ENCODE data around the gene TERT. TPM values are rescaled to one million over a fixed set of nuclear protein-coding genes. Genes with fewer than 3 reads are reported as not detected.
"Not testable (repeated sequence)": the region's sequence is repeated elsewhere in the genome, so short reads cannot be mapped to it uniquely, and the experiment has no call there.

Gene TERT
- total RNA-seq, 1 donor from 2014 or later: not detected

DNA sequence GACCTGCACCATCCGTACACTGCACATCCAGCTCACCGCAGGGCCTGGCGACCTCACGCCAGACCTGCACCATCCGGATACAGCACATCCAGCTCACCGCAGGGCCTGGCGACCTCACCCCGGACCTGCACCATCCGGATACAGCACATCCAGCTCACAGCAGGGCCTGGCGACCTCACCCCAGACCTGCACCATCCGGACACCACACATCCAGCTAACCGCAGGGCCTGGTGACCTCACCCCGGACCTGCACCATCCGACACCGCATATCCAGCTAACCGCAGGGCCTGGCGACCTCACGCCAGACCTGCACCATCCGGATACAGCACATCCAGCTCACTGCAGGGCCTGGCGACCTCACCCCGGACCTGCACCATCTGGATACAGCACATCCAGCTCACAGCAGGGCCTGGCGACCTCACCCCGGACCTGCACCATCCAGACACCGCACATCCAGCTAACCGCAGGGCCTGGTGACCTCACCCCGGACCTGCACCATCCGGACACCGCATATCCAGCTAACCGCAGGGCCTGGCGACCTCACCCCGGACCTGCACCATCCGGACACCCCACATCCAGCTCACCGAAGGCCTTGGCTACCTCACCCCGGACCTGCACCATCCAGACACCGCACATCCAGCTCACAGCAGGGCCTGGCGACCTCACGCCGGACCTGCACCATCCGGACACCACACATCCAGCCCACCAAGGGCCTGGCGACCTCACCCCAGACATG, 11.7 kb downstream of the TERT start:
- intact Hi-C loops (cut with micrococcal nuclease); ATAC-seq: not testable (repeated sequence)
- peak; percentile 13 for DNase-seq

DNA sequence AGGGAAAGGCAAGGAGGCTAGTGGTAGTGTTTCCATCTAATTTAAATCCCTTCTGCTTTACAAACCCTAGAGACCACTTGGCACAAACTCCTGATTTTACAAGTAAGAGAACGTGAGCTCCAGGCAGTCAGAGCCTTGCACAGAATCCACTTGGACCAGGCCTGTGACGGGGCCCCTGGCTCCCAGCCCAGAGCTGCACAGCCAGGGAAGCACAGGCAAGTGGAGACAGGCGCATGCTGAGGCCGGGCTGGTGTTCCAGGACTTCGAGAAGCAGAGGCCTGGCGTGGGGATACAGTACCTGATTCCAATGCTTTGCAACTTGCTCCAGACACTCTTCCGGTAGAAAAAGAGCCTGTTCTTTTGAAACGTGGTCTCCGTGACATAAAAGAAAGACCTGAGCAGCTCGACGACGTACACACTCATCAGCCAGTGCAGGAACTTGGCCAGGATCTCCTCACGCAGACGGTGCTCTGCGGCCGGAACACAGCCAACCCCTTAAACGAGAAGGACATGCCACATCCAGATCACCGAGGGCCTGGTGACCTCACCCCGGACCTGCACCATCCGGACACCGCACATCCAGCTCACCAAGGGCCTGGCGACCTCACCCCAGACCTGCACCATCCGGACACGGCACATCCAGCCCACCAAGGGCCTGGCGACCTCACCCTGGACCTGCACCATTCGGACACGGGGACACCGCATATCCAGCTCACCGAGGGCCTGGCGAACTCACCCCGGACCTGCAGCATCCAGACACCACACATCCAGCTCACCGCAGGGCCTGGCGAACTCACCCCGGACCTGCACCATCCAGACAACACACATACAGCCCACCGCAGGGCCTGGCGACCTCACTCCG, 12.5 kb downstream of the TERT start:
- intact Hi-C loops (cut with micrococcal nuclease): no loop called here
- peak; percentile 39 for DNase-seq
- ATAC-seq: peak; percentile 18

DNA sequence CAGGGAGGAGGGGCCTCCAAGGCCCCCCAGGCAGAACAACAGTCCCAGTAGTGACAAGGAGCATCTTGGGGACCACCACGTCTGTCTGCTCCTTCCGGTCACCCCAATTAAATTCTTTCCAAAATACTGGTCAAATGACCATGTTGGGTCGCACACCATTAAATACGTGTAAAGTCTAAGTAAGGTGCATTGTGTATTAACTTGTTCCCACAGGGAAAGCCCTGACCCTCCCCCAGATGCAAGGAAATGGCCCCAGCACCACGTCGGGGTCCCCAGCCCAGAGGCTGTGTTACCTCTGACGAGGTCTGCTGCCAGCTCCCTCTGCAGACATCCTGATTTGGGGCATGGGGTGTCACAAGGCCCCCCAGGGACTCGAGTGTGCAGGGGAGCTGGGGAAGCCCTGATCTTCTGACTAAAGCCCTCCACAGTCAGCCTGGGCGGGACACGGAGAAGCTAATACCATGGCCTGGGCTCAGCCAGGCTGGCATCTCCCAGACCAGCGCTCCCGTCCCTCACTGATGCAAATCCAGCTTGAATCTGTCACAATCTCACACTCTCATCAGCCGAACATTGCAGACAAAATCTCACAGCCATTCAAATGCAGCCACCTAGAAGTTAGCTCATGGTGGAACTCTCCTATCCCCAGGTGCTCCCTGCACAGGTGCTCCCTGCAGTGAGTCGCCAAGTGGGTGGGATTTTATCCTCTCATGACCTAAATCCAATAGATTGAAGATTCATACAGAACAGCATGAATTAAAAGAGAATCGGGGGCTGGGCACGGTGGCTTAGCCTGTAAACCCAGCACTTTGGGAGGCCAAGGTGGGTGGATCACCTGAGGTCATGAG, 13.6 kb downstream of the TERT start:
- intact Hi-C loops (cut with micrococcal nuclease): no loop called here
- peak; percentile 5 for DNase-seq

GRCh38 chr5:1280177-1281037, 14.5 kb downstream of the TERT start:
- peak; percentile 15 for DNase-seq
- intact Hi-C loops (cut with micrococcal nuclease): no loop called here
- ATAC-seq: no peak

More for the DNA sequence above, 13.6 kb downstream of the TERT start:
- no peak for ATAC-seq

DNA sequence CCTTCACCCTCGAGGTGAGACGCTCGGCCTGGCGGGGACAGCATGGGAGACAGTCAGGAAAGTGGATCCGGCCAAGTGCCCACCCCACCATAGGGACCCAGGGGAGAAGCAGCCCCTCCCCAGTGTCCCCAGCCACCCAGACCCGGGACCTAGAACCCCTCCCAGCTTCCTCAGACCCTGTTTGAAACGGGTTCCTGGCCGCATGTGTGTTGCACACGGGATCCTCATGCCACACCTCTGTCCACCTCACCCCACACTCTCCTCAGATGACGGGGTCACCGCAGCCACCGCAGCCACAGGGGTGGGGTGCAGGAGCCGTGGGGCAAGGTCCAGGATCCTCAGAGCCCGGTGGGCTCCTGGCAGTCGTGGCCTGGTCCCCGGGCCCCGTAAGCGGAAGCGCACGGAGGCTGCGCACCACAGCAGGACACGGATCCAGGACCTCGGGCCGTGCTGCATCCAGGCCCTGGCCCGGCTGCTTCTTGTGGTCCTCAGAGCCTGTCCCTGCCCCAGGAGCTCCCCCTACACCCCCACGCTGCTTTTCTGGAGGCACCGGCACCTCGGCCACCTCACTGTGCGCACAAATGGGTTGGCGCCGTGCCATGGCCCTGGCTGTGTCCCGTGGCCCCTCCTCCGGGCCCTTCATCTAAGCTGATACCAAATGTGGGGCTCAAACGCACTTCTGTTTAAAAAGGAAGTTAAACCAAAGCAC, 15.3 kb downstream of the TERT start:
- intact Hi-C loops (cut with micrococcal nuclease): no loop called here
- ATAC-seq (no peak), DNase-seq (peak; percentile 20)

- intact Hi-C loops (cut with micrococcal nuclease): no loop called here
- ATAC-seq: no peak
- DNase-seq: peak; percentile 18
Measured at GRCh38 chr5:1278656-1279442, 16.0 kb downstream of the TERT start.

DNA sequence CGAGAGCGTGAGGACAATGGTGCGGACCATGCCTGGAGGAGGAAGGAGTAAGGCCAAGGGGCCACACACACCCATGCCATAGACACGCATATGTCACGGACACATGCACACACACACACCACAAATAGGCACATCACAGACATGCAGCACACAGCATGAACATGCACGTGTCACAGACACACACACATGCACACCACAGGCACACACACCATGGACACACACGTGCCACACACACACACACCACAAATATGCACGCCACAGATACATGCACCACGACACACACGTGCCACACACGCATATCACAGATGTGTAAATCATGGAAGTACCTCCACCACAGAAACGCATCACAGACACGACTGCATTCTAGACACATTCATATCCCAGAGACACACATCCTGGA, 16.7 kb downstream of the TERT start:
- intact Hi-C loops (cut with micrococcal nuclease): no loop called here
- DNase-seq (no peak), ATAC-seq (no peak)

GRCh38 chr5:1277781-1278180, 17.1 kb downstream of the TERT start:
- ATAC-seq: no peak
- DNase-seq: peak; percentile 10

DNA sequence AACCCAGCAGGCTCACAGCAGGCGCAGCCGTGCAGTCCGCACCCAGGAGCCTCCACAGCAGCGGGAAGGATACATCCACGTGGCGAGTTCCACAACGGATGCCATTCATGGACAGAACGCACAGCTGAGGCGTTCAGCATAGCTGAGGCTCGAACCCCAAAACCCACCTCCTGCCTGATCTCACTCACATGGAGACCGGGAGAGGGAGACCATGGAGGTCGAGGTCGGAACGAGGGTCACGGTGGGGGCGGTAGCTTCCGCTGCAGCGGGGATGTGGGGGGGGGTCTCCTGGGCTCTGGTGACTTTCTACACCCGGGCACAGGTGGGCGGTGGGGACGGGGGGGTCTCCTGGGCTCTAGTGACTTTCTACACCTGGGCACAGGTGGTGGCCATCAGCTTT, 17.5 kb downstream of the TERT start:
- DNase-seq (no peak), ATAC-seq (no peak)
- intact Hi-C loops (cut with micrococcal nuclease): no loop called here

More at GRCh38 chr5:1277781-1278180, 17.1 kb downstream of the TERT start:
- intact Hi-C loops (cut with micrococcal nuclease): no loop called here

DNA sequence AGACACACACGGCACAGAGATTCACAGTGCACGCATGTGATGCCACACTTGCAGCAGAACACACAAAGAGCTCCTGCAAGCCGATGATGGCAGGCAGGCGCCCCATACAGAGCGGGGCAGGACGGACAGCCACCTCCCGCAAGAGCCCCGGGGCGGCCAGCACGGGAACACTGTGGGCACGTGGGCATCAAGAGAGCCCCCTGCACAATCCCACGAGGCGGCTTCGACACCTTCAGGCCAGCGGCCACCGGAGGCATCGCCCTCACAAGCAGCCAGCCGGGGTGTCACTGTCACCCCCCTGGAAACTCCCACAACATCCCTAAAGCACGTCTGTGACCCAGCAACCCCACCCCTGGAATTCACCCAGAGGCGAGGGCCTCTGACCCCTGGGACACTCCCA, 17.9 kb downstream of the TERT start:
- no peak for ATAC-seq
- DNase-seq: no peak
- intact Hi-C loops (cut with micrococcal nuclease): no loop called here

GRCh38 chr5:1275397-1276391, 19.2 kb downstream of the TERT start:
- DNase-seq; intact Hi-C loops (cut with micrococcal nuclease); ATAC-seq: not testable (repeated sequence)

GRCh38 chr5:1274471-1274870, 20.4 kb downstream of the TERT start:
- intact Hi-C loops (cut with micrococcal nuclease): no loop called here
- ATAC-seq: no peak
- DNase-seq: no peak

GRCh38 chr5:1273745-1274144, 21.1 kb downstream of the TERT start:
- intact Hi-C loops (cut with micrococcal nuclease): no loop called here
- DNase-seq (no peak), ATAC-seq (no peak)

- DNase-seq: no peak
- intact Hi-C loops (cut with micrococcal nuclease): no loop called here
- ATAC-seq: no peak
Measured at GRCh38 chr5:1272201-1272600, 22.7 kb downstream of the TERT start.

DNA sequence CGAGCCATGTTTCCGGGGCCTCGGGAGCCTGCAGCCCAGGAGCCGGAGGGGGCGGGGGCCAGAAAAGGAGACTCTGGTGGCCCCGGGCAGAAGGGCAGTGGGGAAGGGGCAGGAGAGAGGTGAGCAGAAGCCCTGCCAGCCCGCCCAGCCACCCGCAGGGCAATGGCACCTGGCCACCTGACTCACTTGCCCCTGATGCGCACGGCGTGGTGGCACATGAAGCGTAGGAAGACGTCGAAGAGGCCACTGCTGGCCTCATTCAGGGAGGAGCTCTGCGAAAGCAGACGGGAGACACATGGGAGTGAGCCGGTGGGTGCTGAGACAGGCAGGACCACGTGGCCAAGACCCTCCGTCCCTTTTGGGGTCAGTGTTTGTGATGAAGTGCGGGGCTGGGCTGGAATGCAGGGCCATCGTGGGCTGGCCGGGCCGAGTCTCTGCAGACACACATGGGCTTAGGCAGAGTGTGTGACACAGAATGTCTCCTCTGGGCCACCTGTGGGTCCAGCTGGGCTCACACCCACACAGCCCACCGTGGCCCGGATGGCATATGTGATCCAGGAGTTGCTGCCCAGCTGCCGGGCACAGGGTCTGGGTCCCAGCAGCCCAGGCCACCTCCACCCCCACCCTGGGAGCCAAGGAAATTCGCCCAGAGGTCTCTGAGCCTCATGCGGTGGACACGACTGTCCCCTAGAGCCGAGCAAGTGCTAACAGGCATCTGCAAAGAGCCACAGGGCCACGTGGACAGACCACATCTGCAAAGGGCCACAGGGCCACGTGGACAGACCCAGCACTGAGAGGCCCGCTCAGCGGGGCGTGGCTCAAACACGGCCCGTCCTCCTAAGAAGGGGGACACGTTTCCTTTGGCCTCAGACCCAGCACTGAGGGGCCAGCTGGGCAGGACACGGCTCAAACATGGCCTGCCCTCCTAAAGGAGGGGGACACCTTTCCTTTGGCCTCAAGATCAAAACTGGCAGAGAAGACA, 23.6 kb downstream of the TERT start:
- intact Hi-C loops (cut with micrococcal nuclease): no loop called here
- DNase-seq: no peak
- no peak for ATAC-seq

All from left ventricle myocardium superior (tissue), 1 donor.